GM12878 (cell line): ENCODE results near the gene RNF130. TPM values are rescaled to one million over a fixed set of nuclear protein-coding genes. Genes with fewer than 3 reads are reported as not detected.

ENCODE experiments used
- ATAC-seq: fragments of 200-7000 bp; cut with Tn5 transposase; 3 replicates; pipeline ENCODE4 v1.9.1; 2020; ENCODE audit warnings: mild to moderate bottlenecking, moderate library complexity
- BruUV-seq: library from RNA; stranded (reverse); fragments of 400-500 nt; replicated peaks from 2 replicates; lab custom pipeline; 2021; lab: Mats Ljungman, UMichigan
- CTCF ChIA-PET: fragments of 300-600 bp; sonication (Branson Sonifier 250); formaldehyde crosslinking; extraction: SDS; loops from one replicate; lab custom pipeline; 2021; ENCODE audit warnings: inconsistent platforms; lab: Yijun Ruan, JAX
- POLR2A ChIA-PET: fragments of 350-600 bp; formaldehyde crosslinking; extraction: SDS; loops from one replicate; lab custom pipeline; 2021; ENCODE audit warnings: inconsistent platforms; lab: Charles Lee
- RAD21 ChIA-PET: fragments of 300-600 bp; sonication (Branson Sonifier 250); formaldehyde crosslinking; loops from one replicate; lab custom pipeline; 2023; ENCODE audit warnings: antibody characterized with exemption; ENCODE audit not compliant: unreplicated experiment; lab: Charles Lee
- SMC1A ChIA-PET: fragments of 300-600 bp; sonication (Branson Sonifier 250); formaldehyde crosslinking; loops from one replicate; lab custom pipeline; 2023; ENCODE audit not compliant: unreplicated experiment, uncharacterized antibody; lab: Charles Lee
- DNase-seq: peaks from one replicate; pipeline ENCODE4 v3.0.0-alpha.2; 2011; ENCODE audit warnings: low read depth, low spot score
- FAIRE-seq: peaks from 3 replicates; lab custom pipeline; 2011; peaks lifted over from hg19 to GRCh38; lab: Jason Lieb, UNC
- H2AFZ ChIP-seq: 2 replicates; pipeline ENCODE4 v1.6.0; 2011; ENCODE audit warnings: low read depth, low read length, control low read depth; ENCODE audit not compliant: control insufficient read depth
- H3K27ac ChIP-seq: 2 replicates; pipeline ENCODE4 v1.5.1; 2011; ENCODE audit warnings: control low read depth; ENCODE audit not compliant: control insufficient read depth, insufficient read depth
- H3K27me3 ChIP-seq, 2 experiments: replicated peaks in 1 of 2; 2 replicates each; pipeline versions ENCODE4 v1.6.0 to v1.6.1; 2011; ENCODE audit warnings: low read length in 1 of 2; ENCODE audit not compliant: control insufficient read depth in 2 of 2, insufficient read depth in 2 of 2
- H3K36me3 ChIP-seq, 2 experiments: 2 replicates each; pipeline ENCODE4 v1.5.1; 2011; ENCODE audit warnings: low read length in 1 of 2; ENCODE audit not compliant: control insufficient read depth in 2 of 2, insufficient read depth in 2 of 2
- H3K4me1 ChIP-seq: 2 replicates; pipeline ENCODE4 v1.6.1; 2011; ENCODE audit warnings: mild to moderate bottlenecking, low read length, moderate library complexity, mixed read lengths; ENCODE audit not compliant: control insufficient read depth, insufficient read depth
- H3K4me2 ChIP-seq: 2 replicates; pipeline ENCODE4 v1.6.0; 2011; ENCODE audit warnings: control low read depth; ENCODE audit not compliant: control insufficient read depth, insufficient read depth
- H3K4me3 ChIP-seq: fragments of 200-600 bp; sonication (generic); 2 replicates; pipeline ENCODE4 v1.5.1; 2016
- H3K79me2 ChIP-seq: 2 replicates; pipeline ENCODE4 v1.6.0; 2011; ENCODE audit warnings: low read length; ENCODE audit not compliant: control insufficient read depth, insufficient read depth
- H3K9ac ChIP-seq: 2 replicates; pipeline ENCODE4 v1.8.0; 2011; ENCODE audit warnings: low read length, control low read depth, mixed read lengths; ENCODE audit not compliant: control insufficient read depth, insufficient read depth
- H3K9me3 ChIP-seq: replicated peaks from 3 replicates; pipeline ENCODE4 v1.5.1; 2011; ENCODE audit warnings: mild to moderate bottlenecking, low read length; ENCODE audit not compliant: control insufficient read depth, insufficient read depth
- H4K20me1 ChIP-seq: 2 replicates; pipeline ENCODE4 v1.6.0; 2011; ENCODE audit not compliant: control insufficient read depth, insufficient read depth
- E2F4 ChIP-seq: IDR thresholded peaks from 2 replicates; pipeline ENCODE4 v1.6.1; 2012; ENCODE audit warnings: low read depth, low read length, improper control_type of control experiment
- ESRRA ChIP-seq: IDR thresholded peaks from 2 replicates; pipeline ENCODE4 v1.6.1; 2012; ENCODE audit warnings: mild to moderate bottlenecking, low read length, improper control_type of control experiment
- KAT2A ChIP-seq: conservative IDR thresholded peaks from 2 replicates; pipeline ENCODE4 v1.6.1; 2011; ENCODE audit warnings: low read depth, low read length; ENCODE audit not compliant: control insufficient read depth
- SUPT20H ChIP-seq: IDR thresholded peaks from 2 replicates; pipeline ENCODE4 v1.6.1; 2011; ENCODE audit warnings: low read depth, mild to moderate bottlenecking, low read length, moderate library complexity, borderline replicate concordance; ENCODE audit not compliant: control insufficient read depth
- ZNF217 ChIP-seq: fragments of 450-650 bp; IDR thresholded peaks from 2 replicates; pipeline ENCODE4 v1.6.1; 2017; ENCODE audit warnings: antibody characterized with exemption, mild to moderate bottlenecking
- WGBS: methylation state at CpG from one replicate; pipeline ENCODE4 v1.1.6; 2016; ENCODE audit warnings: low lambda C conversion rate; ENCODE audit not compliant: insufficient replicate concordance, insufficient coverage; ENCODE audit errors: missing lambda C conversion rate; 5-methylcytosine and 5-hydroxymethylcytosine counted together
- in situ Hi-C: fragments of 300-500 bp; cut with MboI; formaldehyde crosslinking; loops from 9 replicates; pipeline ENCODE4 v1.14.3; 2018; ENCODE audit warnings: mixed read lengths
- intact Hi-C: fragments of 100-400 bp; cut with micrococcal nuclease; formaldehyde crosslinking; loops from one replicate; pipeline ENCODE4 v1.14.2; 2022; ENCODE audit not compliant: unreplicated experiment
- polyA plus RNA-seq, 11 experiments: library from polyadenylated mRNA; depleted of rRNA in 4 of 11; unstranded in 6 of 11; stranded (reverse) in 5 of 11; fragments of >200 nt; fragmentation: Nextera tagmentation in 4 of 11; fragmentation: Illumina TruSeq in 1 of 11; extraction: Ambion mirVana in 4 of 11; extraction: Trizol in 1 of 11; gene quantifications; 1 replicate in 1 of 11; 2 replicates in 10 of 11; pipeline versions ENCODE4 v1.2.1 to v1.2.3, GENCODE V29; 2011 to 2016; ENCODE audit warnings: inconsistent platforms in 2 of 11, missing spikeins in 2 of 11, low read depth in 1 of 11
- total RNA-seq, 4 experiments: library from RNA; depleted of rRNA in 3 of 4; stranded (reverse); fragments of >200 nt in 3 of 4; fragmentation: Illumina TruSeq in 1 of 4; extraction: Trizol in 1 of 4; gene quantifications; 2 replicates each; pipeline versions ENCODE4 v1.2.1 to v1.2.3, GENCODE V29; 2013 to 2021

Gene RNF130
- total and polyA plus RNA-seq, 10 of the 15 experiments (the other 5 are each of a cell fraction or from before 2014, with no cell fraction given) = 0.04 to 0.36 (median 0.11) TPM; not detected in 1

DNA sequence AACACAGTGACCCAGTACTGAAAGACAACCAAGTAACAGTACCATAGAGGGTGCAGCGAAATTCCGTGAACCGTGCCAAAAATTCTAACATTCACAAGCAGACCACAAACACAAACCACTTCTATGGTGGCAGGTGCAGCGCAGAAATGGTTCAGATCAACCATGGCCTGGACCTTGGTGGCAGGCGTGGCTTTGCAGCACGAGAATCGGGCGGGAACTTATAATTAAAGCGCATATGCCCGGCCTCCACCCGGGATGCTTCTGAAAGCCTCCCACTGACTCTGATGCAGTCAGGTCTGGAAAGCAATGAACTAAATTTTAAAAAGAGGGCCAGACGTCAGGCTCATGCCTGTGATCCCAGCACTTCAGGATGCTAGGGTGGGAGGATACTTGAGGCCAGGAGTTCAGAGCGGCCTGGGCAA lies 95.8 kb downstream of the RNF130 start:
- intact Hi-C loops (loop anchor here (1.0 to 10.0 kb wide), 2 partner anchors 173 to 211 kb away; no protein-coding TSS in a partner anchor), in situ Hi-C loops (no loop called here)
- SMC1A ChIA-PET = interaction anchor here (1.2 to 1.4 kb wide), 3 partner anchors 51 to 174 kb away, joined by 3 to 7 read pairs (median 4); no protein-coding TSS in a partner anchor
- FAIRE-seq = no peak
- no peaks in the 10 kb centered on the region for H4K20me1 ChIP-seq
- H3K27me3 ChIP-seq = no peaks in the 10 kb centered on the region
- WGBS = 69% methylated on average over 13 of the region's 13 CpGs
- CTCF ChIA-PET = interaction anchor here (0.7 to 1.3 kb wide), 6 partner anchors 59 to 1393 kb away, joined by 3 to 6 read pairs (median 4); no protein-coding TSS in a partner anchor
- BruUV-seq = no TSS peak
- H3K27ac ChIP-seq = no peak overlapping the region
- H2AFZ ChIP-seq = no peak overlapping the region
- no peak overlapping the region for H3K9ac ChIP-seq
- no peaks in the 10 kb centered on the region for H3K79me2 ChIP-seq
- POLR2A ChIA-PET = interaction anchor here (0.5 kb wide), 1 partner anchor 202 kb away, joined by 3 read pairs; no protein-coding TSS in a partner anchor
- no peak for DNase-seq
- no peak overlapping the region for H3K4me2 ChIP-seq
- peaks cover 2% of the 10 kb centered on the region; the same call in 1 of the 2 replicates for H3K4me1 ChIP-seq
- TF ChIP-seq KAT2A (no peak), ZNF217 (no peak), E2F4 (no peak), SUPT20H (no peak), ESRRA (no peak)
- H3K9me3 ChIP-seq = no peaks in the 10 kb centered on the region
- no peaks in the 10 kb centered on the region for H3K36me3 ChIP-seq
- RAD21 ChIA-PET = interaction anchor here (1.0 kb wide), 2 partner anchors 12 to 216 kb away, joined by 3 read pairs; no protein-coding TSS in a partner anchor
- no peak for ATAC-seq
- no peak overlapping the region for H3K4me3 ChIP-seq
